ENCODE results near the gene KRTAP11-1. TPM values are rescaled to one million over a fixed set of nuclear protein-coding genes. Genes with fewer than 3 reads are reported as not detected.

Gene KRTAP11-1
- total RNA-seq (not detected), polyA plus RNA-seq (not detected)
- long read RNA-seq, donor 1 = 0 reads
- long read RNA-seq, donor 2 = 0 reads

DNA sequence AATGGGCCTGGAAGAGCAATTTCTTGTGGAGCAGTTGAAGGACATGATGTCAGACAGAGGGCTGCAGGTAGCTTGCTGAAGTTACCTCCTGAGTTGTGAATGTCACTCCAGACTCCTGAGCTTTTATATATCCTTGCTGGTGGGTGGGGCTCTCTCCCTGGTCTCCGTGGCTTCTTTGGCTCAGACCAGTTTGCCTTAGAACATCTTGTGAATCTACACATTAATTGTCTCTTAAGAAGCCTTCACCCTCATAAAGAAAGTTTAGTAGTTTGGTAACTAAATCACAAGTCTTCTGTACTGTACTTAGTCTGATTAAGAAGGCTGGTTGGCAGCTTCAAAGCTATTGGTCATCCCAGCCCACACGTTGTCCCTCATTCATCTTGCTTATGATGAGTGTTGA, at the start of gene KRTAP11-1:
KRTAP11-1 (minus strand) TSS at position 101 of the 400 bp plus-strand sequence; CDS start at position 45, 56 bp downstream.
- Histone ChIP-seq H3K4me1 (no peaks in the 10 kb centered on the region), H3K4me3 (no peak within 1 kb of the TSS), H3K36me3 (no peaks in the 10 kb centered on the region), H3K27me3 (replicated peaks in 1 of 7) (no peaks in the 10 kb centered on the region), H3K9me3 (peaks cover 0 to 2% (median 0%) of the 10 kb centered on the region in 8 donors), H3K27ac (no peak within 1 kb of the TSS)
- no peak for DNase-seq
- intact Hi-C loops (cut with DNase I; ENCODE audit: low total_unique reads) = no loop called here
- TF ChIP-seq, protein P1, sequence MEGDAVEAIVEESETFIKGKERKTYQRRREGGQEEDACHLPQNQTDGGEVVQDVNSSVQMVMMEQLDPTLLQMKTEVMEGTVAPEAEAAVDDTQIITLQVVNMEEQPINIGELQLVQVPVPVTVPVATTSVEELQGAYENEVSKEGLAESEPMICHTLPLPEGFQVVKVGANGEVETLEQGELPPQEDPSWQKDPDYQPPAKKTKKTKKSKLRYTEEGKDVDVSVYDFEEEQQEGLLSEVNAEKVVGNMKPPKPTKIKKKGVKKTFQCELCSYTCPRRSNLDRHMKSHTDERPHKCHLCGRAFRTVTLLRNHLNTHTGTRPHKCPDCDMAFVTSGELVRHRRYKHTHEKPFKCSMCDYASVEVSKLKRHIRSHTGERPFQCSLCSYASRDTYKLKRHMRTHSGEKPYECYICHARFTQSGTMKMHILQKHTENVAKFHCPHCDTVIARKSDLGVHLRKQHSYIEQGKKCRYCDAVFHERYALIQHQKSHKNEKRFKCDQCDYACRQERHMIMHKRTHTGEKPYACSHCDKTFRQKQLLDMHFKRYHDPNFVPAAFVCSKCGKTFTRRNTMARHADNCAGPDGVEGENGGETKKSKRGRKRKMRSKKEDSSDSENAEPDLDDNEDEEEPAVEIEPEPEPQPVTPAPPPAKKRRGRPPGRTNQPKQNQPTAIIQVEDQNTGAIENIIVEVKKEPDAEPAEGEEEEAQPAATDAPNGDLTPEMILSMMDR (IDR thresholded peaks at IDR 0.05 in 8 of 11, conservative IDR thresholded peaks at IDR 0.05 in 3 of 11) = no peak
- TF ChIP-seq POLR2A (IDR thresholded peaks at IDR 0.05) = no peak
- TF ChIP-seq POLR2AphosphoS5 (IDR thresholded peaks at IDR 0.05) = no peak
- WGBS, 5 donors = 77 to 97% (median 88%) methylated on average over 2 of the region's 2 CpGs

DNA sequence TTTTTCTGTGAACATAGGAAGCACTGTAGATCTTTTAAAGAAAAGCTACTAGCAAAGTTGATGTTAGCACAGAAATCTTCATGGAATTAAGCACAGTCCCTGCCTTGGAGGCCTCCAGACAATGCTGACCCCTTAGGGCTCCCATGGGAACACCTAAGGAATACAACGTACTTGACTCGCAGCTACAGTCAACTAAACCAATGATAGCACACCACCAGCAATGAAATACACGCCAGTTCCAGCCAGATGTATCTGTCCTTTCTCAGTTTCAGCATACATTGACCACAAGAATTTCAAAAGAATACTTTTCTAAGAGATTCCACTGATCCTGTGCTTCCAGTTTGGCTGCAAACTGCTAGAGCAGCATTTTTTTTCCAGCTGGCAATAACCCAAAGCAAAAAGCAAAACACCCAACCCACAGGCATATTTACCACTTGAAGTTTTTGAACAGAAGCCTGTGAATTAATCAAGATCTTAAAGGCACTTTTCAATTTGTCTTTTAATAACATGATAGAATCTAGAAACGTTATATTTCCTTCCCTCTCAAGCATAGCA, 42.8 kb upstream of the KRTAP11-1 start:
- Histone ChIP-seq H3K27me3 (replicated peaks in 1 of 7) (no peaks in the 10 kb centered on the region), H3K4me3 (no peak overlapping the region), H3K9me3 (peaks cover 0 to 26% (median 14%) of the 10 kb centered on the region in 8 donors), H3K36me3 (no peaks in the 10 kb centered on the region), H3K27ac (no peak overlapping the region), H3K4me1 (no peaks in the 10 kb centered on the region)
- 58 to 69% (median 65%) methylated on average over 4 of the region's 4 CpGs for WGBS, 5 donors
- no peak for DNase-seq
- TF ChIP-seq POLR2AphosphoS5 (IDR thresholded peaks at IDR 0.05) = no peak
- TF ChIP-seq, protein P1 (IDR thresholded peaks at IDR 0.05 in 8 of 11, conservative IDR thresholded peaks at IDR 0.05 in 3 of 11) = no peak
- TF ChIP-seq POLR2A (IDR thresholded peaks at IDR 0.05) = no peak
- intact Hi-C loops (cut with DNase I; ENCODE audit: low total_unique reads) = no loop called here

DNA sequence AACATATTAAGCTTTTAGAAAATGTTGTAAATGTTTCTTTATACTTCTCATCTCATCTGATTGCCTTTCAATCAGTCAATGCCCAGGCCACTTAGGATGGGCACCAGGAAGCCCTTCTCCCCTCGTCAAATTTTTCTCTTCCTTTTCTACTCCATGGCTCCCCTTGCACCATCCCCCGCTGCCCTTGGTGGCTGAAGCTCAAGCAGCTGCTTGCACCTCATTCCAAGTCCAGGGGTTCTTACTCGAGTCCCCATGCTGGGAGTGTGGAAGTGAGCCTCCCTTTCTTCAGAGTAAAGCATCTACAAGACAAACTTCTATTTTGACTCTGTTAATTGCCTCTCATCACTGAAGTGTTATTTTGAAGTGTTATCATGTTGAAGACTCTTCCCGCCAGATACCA, 39.7 kb upstream of the KRTAP11-1 start:
- H3K4me3 ChIP-seq = no peak overlapping the region
- no peak overlapping the region for H3K27ac ChIP-seq
- no peaks in the 10 kb centered on the region for H3K27me3 ChIP-seq (replicated peaks in 1 of 7)
- no peaks in the 10 kb centered on the region for H3K36me3 ChIP-seq
- intact Hi-C loops (cut with DNase I; ENCODE audit: low total_unique reads) = no loop called here
- WGBS, 5 donors = 59 to 74% (median 68%) methylated on average over 4 of the region's 4 CpGs
- no peaks in the 10 kb centered on the region for H3K4me1 ChIP-seq
- TF ChIP-seq, protein P1 (IDR thresholded peaks at IDR 0.05 in 8 of 11, conservative IDR thresholded peaks at IDR 0.05 in 3 of 11) = no peak
- TF ChIP-seq POLR2AphosphoS5 (IDR thresholded peaks at IDR 0.05) (no peak), POLR2A (IDR thresholded peaks at IDR 0.05) (no peak)
- peaks cover 0 to 5% (median 3%) of the 10 kb centered on the region in 8 donors for H3K9me3 ChIP-seq
- DNase-seq = no peak

DNA sequence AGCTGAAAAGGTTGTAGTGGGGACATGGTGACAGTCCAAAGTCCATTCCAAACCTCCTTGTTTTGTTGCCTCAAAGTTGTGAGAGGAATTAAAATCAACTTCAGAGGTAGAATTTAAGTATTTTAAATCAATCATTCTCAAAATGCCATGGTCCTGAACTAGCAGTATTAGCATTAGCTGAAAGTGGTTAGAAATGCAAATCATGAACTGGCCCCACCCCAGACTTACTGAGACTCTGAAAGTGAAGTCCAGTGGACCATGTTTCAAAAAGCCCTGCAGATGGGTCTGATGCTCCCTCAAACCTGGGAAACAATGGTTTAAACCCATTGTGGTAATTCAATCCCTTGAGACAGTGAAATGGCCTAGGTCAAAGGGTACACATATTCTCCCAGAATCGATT, 36.2 kb upstream of the KRTAP11-1 start:
- WGBS, 5 donors = 89 to 95% (median 94%) methylated on average over 1 of the region's 1 CpG
- H3K36me3 ChIP-seq = no peaks in the 10 kb centered on the region
- H3K9me3 ChIP-seq = peaks cover 0 to 3% (median 0%) of the 10 kb centered on the region in 8 donors
- intact Hi-C loops (cut with DNase I; ENCODE audit: low total_unique reads) = no loop called here
- DNase-seq = no peak
- no peak overlapping the region for H3K27ac ChIP-seq
- no peaks in the 10 kb centered on the region for H3K4me1 ChIP-seq
- TF ChIP-seq POLR2AphosphoS5 (IDR thresholded peaks at IDR 0.05) = no peak
- TF ChIP-seq, protein P1 (IDR thresholded peaks at IDR 0.05 in 8 of 11, conservative IDR thresholded peaks at IDR 0.05 in 3 of 11) = no peak
- H3K4me3 ChIP-seq = no peak overlapping the region
- H3K27me3 ChIP-seq (replicated peaks in 1 of 7) = no peaks in the 10 kb centered on the region

All from spleen (tissue), 13 donors.